Esophagus (tissue), 2 donors: Measurements from ENCODE around the gene UGT1A8. TPM values are rescaled to one million over a fixed set of nuclear protein-coding genes. Genes with fewer than 3 reads are reported as not detected.
"Not testable (repeated sequence)": the region's sequence is repeated elsewhere in the genome, so short reads cannot be mapped to it uniquely, and the experiment has no call there.

Experiments
- H3K27ac ChIP-seq, 2 donors: one replicate each; pipeline ENCODE4 v1.5.1; 2013; ENCODE audit warnings: low read depth in 2 of 2, mild to moderate bottlenecking in 2 of 2, inconsistent platforms in 1 of 2, low read length in 1 of 2, moderate library complexity in 1 of 2
- H3K27me3 ChIP-seq, 2 donors: one replicate each; pipeline ENCODE4 v1.6.1; 2013; ENCODE audit warnings: low read length in 2 of 2, control low read depth in 1 of 2, mild to moderate bottlenecking in 1 of 2; ENCODE audit not compliant: insufficient read depth in 2 of 2, control insufficient read depth in 1 of 2
- H3K36me3 ChIP-seq, 2 donors: one replicate each; pipeline ENCODE4 v1.6.1; 2013; ENCODE audit warnings: low read length in 1 of 2; ENCODE audit not compliant: control insufficient read depth in 2 of 2, insufficient read depth in 2 of 2
- H3K4me1 ChIP-seq, 2 donors: one replicate each; pipeline ENCODE4 v1.6.1; 2013; ENCODE audit warnings: low read length in 1 of 2; ENCODE audit not compliant: control insufficient read depth in 2 of 2, insufficient read depth in 2 of 2
- H3K4me3 ChIP-seq, 2 donors: one replicate each; pipeline ENCODE4 v1.5.1; 2013; ENCODE audit warnings: low read length in 2 of 2, mild to moderate bottlenecking in 2 of 2, low read depth in 1 of 2, moderate library complexity in 1 of 2
- H3K9me3 ChIP-seq, 2 donors: one replicate each; pipeline ENCODE4 v1.6.1; 2013; ENCODE audit warnings: mild to moderate bottlenecking in 2 of 2, low read depth in 1 of 2, low read length in 1 of 2, moderate library complexity in 1 of 2; ENCODE audit not compliant: control insufficient read depth in 2 of 2, insufficient read depth in 1 of 2
- WGBS, 2 donors: extraction: QIAGEN DNeasy Blood & Tissue Kit; methylation state at CpG; one replicate each; pipeline ENCODE4 v1.1.7; 2013; 5-methylcytosine and 5-hydroxymethylcytosine counted together
- polyA plus RNA-seq, 2 donors: library from polyadenylated mRNA; stranded (reverse); fragments of 200-250 nt; gene quantifications; one replicate each; pipeline ENCODE4 v1.2.3, GENCODE V29; 2013
- donor health status: healthy with polysubstance abuse.
- donor health status: Bipolar disorder and iron deficiency.

UGT1A8 gene
- polyA plus RNA-seq, 2 donors = 0.39 to 2.8 TPM

DNA sequence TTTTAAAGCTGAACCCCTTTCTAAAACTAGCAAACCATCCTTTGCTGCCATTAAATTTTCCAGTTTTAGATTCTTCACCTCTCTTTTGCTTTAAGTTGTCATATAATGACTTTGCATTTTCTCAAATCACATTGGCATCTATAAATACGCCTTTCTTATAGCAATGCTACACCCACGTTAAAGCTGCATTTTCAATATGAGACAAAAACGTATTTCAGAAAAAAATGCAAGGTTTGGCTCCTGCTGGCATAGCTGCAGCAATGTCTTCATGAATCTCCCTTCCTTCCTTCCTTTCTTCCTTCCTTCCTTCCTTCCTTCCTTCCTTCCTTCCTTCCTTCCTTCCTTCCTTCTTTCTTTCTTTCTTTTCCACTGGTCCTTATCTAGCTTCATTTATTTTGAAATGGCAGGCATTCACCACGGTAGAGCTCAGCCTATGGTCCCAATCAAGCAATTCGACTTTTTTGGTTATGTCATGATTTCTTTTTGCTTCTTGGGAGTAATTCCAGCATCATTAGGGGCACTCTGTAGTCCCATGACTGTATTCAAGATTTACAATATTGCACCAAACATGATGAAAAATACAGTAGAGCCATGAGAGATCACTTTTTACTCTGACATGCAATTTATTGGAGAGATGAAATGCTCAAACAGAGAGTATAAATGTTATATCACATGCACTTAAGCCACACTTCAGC lies 10.0 kb downstream of the UGT1A8 start:
- Histone ChIP-seq H3K9me3 (peaks cover 0 to 2% of the 10 kb centered on the region in 2 donors), H3K27ac (no peak overlapping the region), H3K36me3 (no peaks in the 10 kb centered on the region), H3K4me1 (no peaks in the 10 kb centered on the region), H3K27me3 (no peaks in the 10 kb centered on the region), H3K4me3 (no peak overlapping the region)
- WGBS, 2 donors = 71 to 73% methylated on average over 5 of the region's 5 CpGs

DNA sequence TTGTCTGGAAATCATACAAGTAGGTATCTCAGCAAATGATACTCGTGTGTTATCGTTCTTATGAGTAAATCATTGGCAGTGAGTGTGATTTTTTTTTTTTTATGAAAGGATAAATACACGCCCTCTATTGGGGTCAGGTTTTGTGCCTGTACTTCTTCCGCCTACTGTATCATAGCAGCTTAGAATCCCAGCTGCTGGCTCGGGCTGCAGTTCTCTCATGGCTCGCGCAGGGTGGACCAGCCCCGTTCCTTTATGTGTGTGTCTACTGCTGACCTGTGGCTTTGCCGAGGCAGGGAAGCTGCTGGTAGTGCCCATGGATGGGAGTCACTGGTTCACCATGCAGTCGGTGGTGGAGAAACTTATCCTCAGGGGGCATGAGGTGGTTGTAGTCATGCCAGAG lies 18.9 kb downstream of the UGT1A8 start, which contains the start of gene UGT1A10:
TSS of gene UGT1A10 (plus strand) at position 143 of the 400 bp plus-strand sequence. CDS start at position 218, 75 bp downstream.
- not testable (repeated sequence) for H3K9me3 ChIP-seq, H3K4me1 ChIP-seq, H3K36me3 ChIP-seq, H3K27ac ChIP-seq, H3K27me3 ChIP-seq, H3K4me3 ChIP-seq
- 78 to 81% methylated on average over 10 of the region's 10 CpGs for WGBS, 2 donors

DNA sequence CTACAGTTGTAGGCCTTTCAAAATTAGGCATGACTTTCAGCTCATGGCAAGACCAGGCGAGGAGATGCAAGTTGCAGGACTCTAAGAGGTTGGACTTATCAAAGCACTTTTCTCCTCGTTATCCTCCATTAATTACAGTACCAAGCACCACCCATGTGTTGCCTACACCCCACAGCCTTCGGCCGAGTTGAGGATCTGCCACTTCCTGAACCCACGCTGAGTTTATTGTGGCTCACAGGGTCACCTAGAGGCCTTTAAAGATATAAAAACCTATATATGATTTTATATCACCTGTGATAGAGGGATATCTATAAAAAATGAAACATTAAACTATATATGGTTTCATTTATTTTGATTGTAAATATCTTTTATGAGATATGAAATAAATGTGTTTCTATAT lies 21.4 kb downstream of the UGT1A8 start:
- Histone ChIP-seq H3K4me3 (no peak overlapping the region), H3K27ac (peak overlapping the region in 1 of 2 donors; percentile 6), H3K4me1 (peaks cover 0 to 4% of the 10 kb centered on the region in 2 donors), H3K36me3 (no peaks in the 10 kb centered on the region), H3K9me3 (peaks cover 0 to 6% of the 10 kb centered on the region in 2 donors), H3K27me3 (no peaks in the 10 kb centered on the region)
- 33 to 36% methylated on average over 5 of the region's 5 CpGs for WGBS, 2 donors

DNA sequence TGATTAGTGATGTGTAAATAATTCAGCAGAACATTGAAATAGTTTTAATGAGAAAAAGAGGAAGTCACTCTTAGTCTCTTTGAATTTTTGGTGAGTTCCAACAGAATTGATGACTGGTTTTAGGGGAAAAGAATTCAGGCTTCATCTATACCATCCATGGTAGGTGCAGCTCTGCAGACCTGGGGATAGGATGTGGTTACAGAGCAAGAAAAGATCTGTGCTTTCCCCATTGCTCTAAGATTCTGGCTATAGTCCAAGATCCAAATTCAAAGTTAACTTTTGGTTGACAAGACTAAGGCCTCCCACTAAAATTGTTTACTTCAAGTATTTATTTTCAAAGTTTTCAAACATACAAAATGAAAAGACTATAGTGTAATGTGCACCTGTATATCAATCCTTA lies 22.4 kb downstream of the UGT1A8 start:
- Histone ChIP-seq H3K27me3 (no peaks in the 10 kb centered on the region), H3K4me1 (peaks cover 0 to 4% of the 10 kb centered on the region in 2 donors), H3K4me3 (no peak overlapping the region), H3K27ac (no peak overlapping the region), H3K36me3 (no peaks in the 10 kb centered on the region), H3K9me3 (peaks cover 0 to 6% of the 10 kb centered on the region in 2 donors)

DNA sequence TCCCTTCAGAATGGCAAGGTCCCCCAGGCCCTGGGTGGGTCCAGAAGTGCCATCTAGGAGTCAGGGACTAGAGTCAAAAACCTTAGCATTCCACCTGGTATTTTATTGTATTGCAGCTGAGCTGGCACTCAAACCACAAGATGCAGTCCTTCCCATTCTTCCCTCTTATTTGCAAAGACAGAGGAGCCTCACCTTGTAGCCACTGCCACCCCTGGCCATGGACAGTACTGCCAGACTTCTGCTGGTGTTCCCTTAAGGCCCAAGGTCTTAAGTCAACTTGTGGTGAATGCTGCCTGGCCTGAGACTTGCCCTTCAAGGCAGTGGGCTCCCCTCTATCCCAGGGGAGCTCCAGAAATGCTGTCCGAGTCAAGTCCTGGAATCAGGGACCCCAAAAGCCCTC lies 25.7 kb downstream of the UGT1A8 start:
- Histone ChIP-seq H3K27ac (no peak overlapping the region), H3K4me3 (no peak overlapping the region), H3K36me3 (no peaks in the 10 kb centered on the region), H3K4me1 (peaks cover 0 to 4% of the 10 kb centered on the region in 2 donors), H3K9me3 (peaks cover 6 to 7% of the 10 kb centered on the region in 2 donors), H3K27me3 (no peaks in the 10 kb centered on the region)
- WGBS, 2 donors = 91 to 95% methylated on average over 1 of the region's 1 CpG

DNA sequence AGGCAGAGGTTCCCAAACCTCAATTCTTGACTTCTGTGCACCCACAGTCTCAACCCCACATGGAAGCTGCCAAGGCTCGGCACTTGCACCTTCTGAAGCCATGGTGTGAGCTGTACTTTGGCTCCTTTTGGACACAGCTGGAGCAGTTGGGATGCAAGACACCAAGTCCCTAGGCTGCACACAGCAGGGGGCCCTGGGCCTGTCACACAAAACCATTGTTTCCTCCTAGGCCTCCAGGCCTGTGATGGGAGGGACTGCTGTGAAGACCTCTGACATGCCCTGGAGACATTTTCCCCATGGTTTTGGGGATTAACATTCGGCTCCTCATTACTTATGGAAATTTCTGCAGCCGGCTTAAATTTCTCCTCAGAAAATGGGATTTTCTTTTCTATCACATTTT lies 28.6 kb downstream of the UGT1A8 start:
- not testable (repeated sequence) for H3K9me3 ChIP-seq, H3K4me1 ChIP-seq, H3K4me3 ChIP-seq, H3K27ac ChIP-seq, H3K27me3 ChIP-seq, H3K36me3 ChIP-seq
- 89 to 92% methylated on average over 3 of the region's 3 CpGs for WGBS, 2 donors

DNA sequence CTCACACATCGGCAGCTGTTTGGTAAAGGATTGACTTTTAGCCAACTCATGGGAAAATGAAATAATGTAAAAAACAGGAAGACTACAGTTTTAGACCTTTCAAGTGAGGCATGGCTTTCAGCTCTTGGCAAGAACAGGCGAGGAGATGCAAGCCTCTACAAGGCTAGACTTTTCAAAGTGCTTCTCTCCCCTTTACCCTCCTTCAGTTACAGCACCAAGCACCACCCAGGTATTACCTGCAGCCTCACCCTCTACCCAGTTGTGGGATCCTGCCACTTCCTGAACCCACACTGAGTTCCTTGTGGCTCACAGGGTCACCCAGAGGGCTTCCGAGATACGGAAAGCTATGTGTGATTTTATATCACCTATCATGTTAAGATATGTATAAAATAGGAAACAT lies 33.5 kb downstream of the UGT1A8 start:
- H3K4me1 ChIP-seq = no peaks in the 10 kb centered on the region
- no peaks in the 10 kb centered on the region for H3K36me3 ChIP-seq
- 41 to 60% methylated on average over 4 of the region's 4 CpGs for WGBS, 2 donors
- H3K27me3 ChIP-seq = no peaks in the 10 kb centered on the region
- peaks cover 0 to 2% of the 10 kb centered on the region in 2 donors for H3K9me3 ChIP-seq
- H3K27ac ChIP-seq = peak overlapping the region; percentile 20 to 52
- H3K4me3 ChIP-seq = no peak overlapping the region

DNA sequence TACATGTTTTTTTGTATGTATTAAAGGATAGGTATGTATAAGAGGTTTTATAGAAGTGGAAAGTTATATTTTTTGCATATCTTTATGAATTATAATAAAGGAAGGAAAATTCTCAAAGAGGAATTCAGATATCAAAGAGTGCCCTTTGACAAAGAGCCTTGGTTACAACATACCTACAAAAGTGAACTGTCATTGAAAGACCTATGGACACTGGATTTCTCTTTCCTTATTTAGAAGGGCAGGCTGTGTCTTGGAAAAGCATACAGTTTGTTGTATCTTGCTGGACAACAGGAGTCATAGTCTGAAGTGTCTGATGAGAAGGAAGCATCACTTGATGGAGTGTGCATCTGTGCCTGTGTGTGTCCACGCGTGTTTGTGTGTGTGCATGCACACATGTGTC lies 34.0 kb downstream of the UGT1A8 start:
- Histone ChIP-seq H3K27ac (peak overlapping the region in 1 of 2 donors; percentile 41), H3K27me3 (no peaks in the 10 kb centered on the region), H3K4me3 (no peak overlapping the region), H3K4me1 (no peaks in the 10 kb centered on the region), H3K9me3 (no peaks in the 10 kb centered on the region), H3K36me3 (no peaks in the 10 kb centered on the region)
- WGBS, 2 donors = 89 to 90% methylated on average over 2 of the region's 2 CpGs

DNA sequence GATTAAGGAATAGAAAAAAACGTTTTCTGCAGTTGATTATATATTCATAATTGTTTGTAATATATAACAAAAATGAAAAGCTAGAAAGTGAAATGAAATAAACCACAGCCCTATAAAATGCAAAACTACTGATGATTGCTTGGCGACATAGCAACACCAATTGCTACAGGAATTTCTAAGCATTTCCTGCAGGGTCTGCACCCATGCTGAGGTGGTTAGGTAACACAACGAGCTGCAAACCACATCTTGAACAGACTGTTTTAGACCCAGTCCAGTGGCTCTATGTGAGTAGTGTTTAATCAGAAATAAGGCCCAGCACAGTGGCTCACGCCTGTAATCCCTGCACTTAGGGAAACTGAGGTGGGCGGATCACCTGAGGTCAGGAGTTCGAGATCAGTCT lies 37.1 kb downstream of the UGT1A8 start:
- Histone ChIP-seq H3K36me3 (no peaks in the 10 kb centered on the region), H3K9me3 (no peaks in the 10 kb centered on the region), H3K27me3 (peaks cover 0 to 2% of the 10 kb centered on the region in 2 donors), H3K27ac (no peak overlapping the region), H3K4me3 (no peak overlapping the region), H3K4me1 (no peaks in the 10 kb centered on the region)
- 68 to 74% methylated on average over 6 of the region's 6 CpGs for WGBS, 2 donors

DNA sequence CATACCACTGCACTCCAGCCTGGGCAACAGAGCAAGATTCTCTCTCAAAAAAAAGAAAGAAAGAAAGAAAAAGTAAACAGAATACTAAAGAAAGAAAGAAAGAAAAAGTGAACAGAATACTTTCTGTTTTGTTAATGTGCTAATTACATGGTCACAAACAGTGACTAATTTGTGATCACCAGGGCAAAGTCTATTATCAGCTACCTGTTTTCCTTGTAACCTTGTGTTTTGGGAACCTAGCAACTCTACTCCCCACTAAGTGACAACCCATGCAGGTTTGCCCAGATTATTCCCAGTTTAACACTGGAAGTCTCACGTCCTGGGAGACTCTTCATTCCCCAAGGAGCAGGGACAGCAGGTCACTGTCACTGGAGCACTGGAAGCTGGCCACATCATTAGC lies 37.6 kb downstream of the UGT1A8 start:
- peaks cover 0 to 2% of the 10 kb centered on the region in 2 donors for H3K27me3 ChIP-seq
- H3K27ac ChIP-seq = no peak overlapping the region
- 39 to 56% methylated on average over 1 of the region's 1 CpG for WGBS, 2 donors
- no peaks in the 10 kb centered on the region for H3K36me3 ChIP-seq
- H3K4me1 ChIP-seq = no peaks in the 10 kb centered on the region
- no peak overlapping the region for H3K4me3 ChIP-seq
- no peaks in the 10 kb centered on the region for H3K9me3 ChIP-seq
